Adrenal gland (tissue), 12 donors: Measurements from ENCODE around the gene UNC5C. TPM values are rescaled to one million over a fixed set of nuclear protein-coding genes. Genes with fewer than 3 reads are reported as not detected.

Experiments used
- DNase-seq, 7 donors: peaks; one replicate each; pipeline ENCODE4 v3.0.0-alpha.2; 2019 to 2020
- H3K27ac ChIP-seq, 5 donors: fragments of 200-600 bp; sonication (generic) in 4 of 5; 1 replicate in 3 of 5; 2 replicates in 2 of 5; pipeline versions ENCODE4 v1.5.1 to v1.8.0; 2016 to 2020; ENCODE audit warnings: mild to moderate bottlenecking in 1 of 5
- H3K27me3 ChIP-seq: fragments of 200-600 bp; 2 replicates; pipeline ENCODE4 v1.8.0; 2021
- H3K36me3 ChIP-seq, 2 donors: fragments of 200-600 bp; replicated peaks in 1 of 2; 1 replicate in 1 of 2; 2 replicates in 1 of 2; pipeline versions ENCODE4 v1.5.1 to v1.8.0; 2018 to 2022
- H3K4me1 ChIP-seq, 2 donors: fragments of 200-600 bp; replicated peaks in 1 of 2; 1 replicate in 1 of 2; 2 replicates in 1 of 2; pipeline versions ENCODE4 v1.5.1 to v1.8.0; 2018 to 2021
- H3K4me3 ChIP-seq, 4 donors: fragments of 200-600 bp; sonication (generic) in 3 of 4; one replicate each; pipeline ENCODE4 v1.5.1; 2016 to 2018
- H3K9me3 ChIP-seq, 3 donors: fragments of 200-600 bp; sonication (generic) in 1 of 3; replicated peaks in 1 of 3; 1 replicate in 2 of 3; 2 replicates in 1 of 3; pipeline versions ENCODE4 v1.5.1 to v1.8.0; 2016 to 2021
- CTCF ChIP-seq, 6 experiments: fragments of 450-650 bp in 4 of 6; fragments of 200-600 bp in 2 of 6; sonication (generic) in 1 of 6; IDR thresholded peaks; 1 replicate in 5 of 6; 2 replicates in 1 of 6; pipeline versions ENCODE4 v1.5.1 to v1.8.0; 2016 to 2021; ENCODE audit warnings: antibody characterized with exemption in 6 of 6, mild to moderate bottlenecking in 2 of 6, moderate library complexity in 1 of 6
- POLR2A ChIP-seq, 2 donors: fragments of 450-650 bp; IDR thresholded peaks; one replicate each; pipeline ENCODE4 v1.6.1; 2017; ENCODE audit warnings: antibody characterized with exemption in 2 of 2, mild to moderate bottlenecking in 2 of 2, moderate library complexity in 1 of 2
- WGBS, 4 donors: extraction: QIAGEN DNeasy Blood & Tissue Kit in 2 of 4; methylation state at CpG; one replicate each; pipeline versions ENCODE4 v1.1.5 to v1.1.7; 2013 to 2017; 5-methylcytosine and 5-hydroxymethylcytosine counted together
- intact Hi-C, 2 donors: fragments of 100-400 bp; cut with DNase I; formaldehyde crosslinking; loops; one replicate each; pipeline versions ENCODE4 v1.14.1 to v1.15.0; 2022 to 2023
- polyA plus RNA-seq, 3 donors: library from polyadenylated mRNA; stranded (reverse); fragments of 200-250 nt in 2 of 3; fragments of 350-450 nt in 1 of 3; fragmentation: Illumina TruSeq in 1 of 3; extraction: RNeasy Lipid Tissue Mini Kit (QIAGEN cat#74804) in 1 of 3; gene quantifications; one replicate each; pipeline ENCODE4 v1.2.3, GENCODE V29; 2013 to 2014
- total RNA-seq, 9 donors: library from RNA; depleted of rRNA in 4 of 9; stranded (reverse); fragments of >200 nt in 4 of 9; fragments of 120-200 nt in 1 of 9; fragmentation: NEBNext Ultra II Directional in 1 of 9; extraction: Animal tissue kit (Norgen Biotek cat#: 25700) in 1 of 9; gene quantifications; one replicate each; pipeline versions ENCODE4 v1.1.0 to v1.2.4, GENCODE V29; 2013 to 2023
- donor health status: healthy with polysubstance abuse.
- donor health status: Bipolar disorder and iron deficiency.
- donor health status: DM: yes; HTN: yes; CAD: no.
- donor health status: DM: no; HTN: no; CAD: no.
- donor health status: DM: no; HTN: no; CAD: no.
- donor health status: DM: yes; HTN: yes; CAD: no.

Gene UNC5C
- total and polyA plus RNA-seq, 12 donors: 4.7 to 33.5 (median 23.8) TPM

- Histone ChIP-seq H3K36me3 (no peaks in the 10 kb centered on the region), H3K4me3 (no peak overlapping the region), H3K4me1 (peaks cover 0 to 18% of the 10 kb centered on the region in 2 donors), H3K9me3 (no peaks in the 10 kb centered on the region), H3K27me3 (no peaks in the 10 kb centered on the region), H3K27ac (no peak overlapping the region)
- intact Hi-C loops: no loop called here
- no peak for TF ChIP-seq CTCF (IDR thresholded peaks at IDR 0.05)
- no peak for TF ChIP-seq POLR2A (IDR thresholded peaks at IDR 0.05)
- no peak for DNase-seq
- 65 to 87% (median 71%) methylated on average over 3 of the region's 3 CpGs for WGBS, 4 donors
These were observed 131.2 kb downstream of the UNC5C start for GRCh38 chr4:95417531-95417930.

- H3K4me1 ChIP-seq: peaks cover 0 to 20% of the 10 kb centered on the region in 2 donors
- no peaks in the 10 kb centered on the region for H3K9me3 ChIP-seq
- 28 to 41% (median 34%) methylated on average over 3 of the region's 3 CpGs for WGBS, 4 donors
- TF ChIP-seq POLR2A (IDR thresholded peaks at IDR 0.05) (no peak), CTCF (IDR thresholded peaks at IDR 0.05) (no peak)
- H3K27ac ChIP-seq: no peak overlapping the region
- DNase-seq: no peak
- H3K36me3 ChIP-seq: no peaks in the 10 kb centered on the region
- no peak overlapping the region for H3K4me3 ChIP-seq
- H3K27me3 ChIP-seq: no peaks in the 10 kb centered on the region
- intact Hi-C loops: no loop called here
These were observed 133.4 kb downstream of the UNC5C start for GRCh38 chr4:95415346-95415771.

- peaks cover 0 to 35% of the 10 kb centered on the region in 2 donors for H3K4me1 ChIP-seq
- intact Hi-C loops: no loop called here
- no peak overlapping the region for H3K27ac ChIP-seq
- no peaks in the 10 kb centered on the region for H3K27me3 ChIP-seq
- no peak for DNase-seq
- WGBS, 4 donors: 68 to 80% (median 75%) methylated on average over 4 of the region's 4 CpGs
- no peaks in the 10 kb centered on the region for H3K9me3 ChIP-seq
- H3K36me3 ChIP-seq: no peaks in the 10 kb centered on the region
- no peak overlapping the region for H3K4me3 ChIP-seq
- TF ChIP-seq CTCF (IDR thresholded peaks at IDR 0.05): no peak
- no peak for TF ChIP-seq POLR2A (IDR thresholded peaks at IDR 0.05)
These were observed 137.2 kb downstream of the UNC5C start for GRCh38 chr4:95411371-95412088.

GRCh38 chr4:95410387-95410977 lies 138.3 kb downstream of the UNC5C start:
- Histone ChIP-seq H3K36me3 (no peaks in the 10 kb centered on the region), H3K9me3 (no peaks in the 10 kb centered on the region), H3K4me1 (peaks cover 0 to 33% of the 10 kb centered on the region in 2 donors), H3K27ac (no peak overlapping the region), H3K4me3 (no peak overlapping the region), H3K27me3 (no peaks in the 10 kb centered on the region)
- TF ChIP-seq POLR2A (IDR thresholded peaks at IDR 0.05) (no peak), CTCF (IDR thresholded peaks at IDR 0.05) (no peak)
- intact Hi-C loops: no loop called here
- no peak for DNase-seq
- WGBS, 4 donors: 77 to 91% (median 88%) methylated on average over 4 of the region's 4 CpGs
